ENCODE results near the gene MAPK1.
"Not testable (repeated sequence)": the region's sequence is repeated elsewhere in the genome, so short reads cannot be mapped to it uniquely, and the experiment has no call there.

MAPK1 gene

GRCh38 chr22:21818487-21819182 lies 48.8 kb downstream of the MAPK1 start:
- no peak for DNase-seq (ENCODE audit: low read depth)

- DNase-seq (ENCODE audit: low read depth): not testable (repeated sequence)
Measured at GRCh38 chr22:21817497-21817853, 50.0 kb downstream of the MAPK1 start.

- DNase-seq (ENCODE audit: low read depth): no peak
Measured at GRCh38 chr22:21816787-21817496, 50.5 kb downstream of the MAPK1 start.

GRCh38 chr22:21816472-21816786 lies 51.0 kb downstream of the MAPK1 start:
- no peak for DNase-seq (ENCODE audit: low read depth)

GRCh38 chr22:21815958-21816357 lies 51.5 kb downstream of the MAPK1 start:
- no peak for DNase-seq (ENCODE audit: low read depth)

GRCh38 chr22:21815357-21815756 lies 52.1 kb downstream of the MAPK1 start:
- DNase-seq (ENCODE audit: low read depth): no peak

- DNase-seq (ENCODE audit: low read depth): no peak
Measured at GRCh38 chr22:21811982-21812381, 55.5 kb downstream of the MAPK1 start.

GRCh38 chr22:21807544-21808529 lies 59.6 kb downstream of the MAPK1 start:
- DNase-seq (ENCODE audit: low read depth): no peak

- not testable (repeated sequence) for DNase-seq (ENCODE audit: low read depth)
Measured at GRCh38 chr22:21805325-21805724, 62.1 kb downstream of the MAPK1 start.

- no peak for DNase-seq (ENCODE audit: low read depth)
Measured at GRCh38 chr22:21803811-21804249, 63.6 kb downstream of the MAPK1 start.

- DNase-seq (ENCODE audit: low read depth): no peak
Measured at GRCh38 chr22:21802673-21803072, 64.8 kb downstream of the MAPK1 start.

- DNase-seq (ENCODE audit: low read depth): no peak
Measured at GRCh38 chr22:21802056-21802455, 65.4 kb downstream of the MAPK1 start.

- DNase-seq (ENCODE audit: low read depth): not testable (repeated sequence)
Measured at GRCh38 chr22:21801304-21801644, 66.2 kb downstream of the MAPK1 start.

- DNase-seq (ENCODE audit: low read depth): no peak
Measured at GRCh38 chr22:21800552-21801303, 66.7 kb downstream of the MAPK1 start.

GRCh38 chr22:21797444-21798221 lies 69.8 kb downstream of the MAPK1 start:
- DNase-seq (ENCODE audit: low read depth): no peak

GRCh38 chr22:21796863-21797262 lies 70.6 kb downstream of the MAPK1 start:
- DNase-seq (ENCODE audit: low read depth): no peak

- DNase-seq (ENCODE audit: low read depth): no peak
Measured at GRCh38 chr22:21796231-21796630, 71.2 kb downstream of the MAPK1 start.

GRCh38 chr22:21793716-21794115 lies 73.7 kb downstream of the MAPK1 start:
- not testable (repeated sequence) for DNase-seq (ENCODE audit: low read depth)

GRCh38 chr22:21791635-21792625 lies 75.5 kb downstream of the MAPK1 start:
- DNase-seq (ENCODE audit: low read depth): no peak

Data from stimulated activated CD8-positive, alpha-beta memory T cell treated with anti-CD3 and anti-CD28 coated beads, Interleukin-15, amount 100 ng/mL, for 1 hour (primary cell).